HEK293 (cell line): Measurements from ENCODE around the gene CUL1.

Experiments
- CTCF ChIA-PET: fragments of 350-600 bp; formaldehyde crosslinking; extraction: SDS; loops from one replicate; lab custom pipeline; 2021; ENCODE audit warnings: antibody characterized with exemption; lab: Yijun Ruan, JAX
- POLR2A ChIA-PET: fragments of 300-600 bp; formaldehyde crosslinking; extraction: SDS; loops from one replicate; lab custom pipeline; 2020; ENCODE audit warnings: antibody characterized with exemption, inconsistent platforms; lab: Yijun Ruan, JAX
- H3K27ac ChIP-seq: fragments of 200-500 bp; sonication (Bioruptor generic); 2 replicates; pipeline ENCODE4 v1.5.1; 2014; ENCODE audit warnings: low read depth, low read length, control low read depth, inconsistent platforms; ENCODE audit errors: extremely low read depth
- H3K36me3 ChIP-seq, 2 experiments: fragments of 200-500 bp in 1 of 2; sonication (Bioruptor generic) in 1 of 2; 1 replicate in 1 of 2; 2 replicates in 1 of 2; pipeline ENCODE4 v1.5.1; 2014 to 2017; ENCODE audit warnings: inconsistent platforms in 2 of 2, low read length in 2 of 2; ENCODE audit not compliant: control insufficient read depth in 2 of 2, insufficient read depth in 1 of 2
- H3K4me1 ChIP-seq: fragments of 200-500 bp; sonication (Bioruptor generic); 2 replicates; pipeline ENCODE4 v1.5.1; 2014; ENCODE audit warnings: mild to moderate bottlenecking, low read length, inconsistent platforms; ENCODE audit not compliant: control insufficient read depth, insufficient read depth
- H3K4me3 ChIP-seq: 2 replicates; pipeline ENCODE4 v1.5.1; 2011; ENCODE audit warnings: low read depth, mild to moderate bottlenecking, control low read depth, low read length, moderate library complexity
- H3K9me3 ChIP-seq: fragments of 200-500 bp; sonication (Bioruptor generic); 2 replicates; pipeline ENCODE4 v1.5.1; 2014; ENCODE audit warnings: low read depth, low read length, inconsistent platforms; ENCODE audit not compliant: control insufficient read depth, insufficient read depth
- BCL11A ChIP-seq: fragments of 450-650 bp; formaldehyde crosslinking; IDR thresholded peaks from 2 replicates; pipeline ENCODE4 v1.5.1; 2016; ENCODE audit warnings: low read depth, missing biosample characterization, missing genetic modification characterization
- FEZF1 ChIP-seq: fragments of 450-650 bp; formaldehyde crosslinking; IDR thresholded peaks from 2 replicates; pipeline ENCODE4 v1.5.1; 2016; ENCODE audit warnings: missing biosample characterization, missing genetic modification characterization
- GFI1B ChIP-seq: fragments of 450-650 bp; formaldehyde crosslinking; IDR thresholded peaks from 2 replicates; pipeline ENCODE4 v1.5.1; 2016; ENCODE audit warnings: missing biosample characterization, missing genetic modification characterization
- KLF1 ChIP-seq: fragments of 450-650 bp; formaldehyde crosslinking; IDR thresholded peaks from 2 replicates; pipeline ENCODE4 v1.5.1; 2016; ENCODE audit warnings: missing biosample characterization, missing genetic modification characterization
- PRDM4 ChIP-seq: fragments of 450-650 bp; formaldehyde crosslinking; IDR thresholded peaks from 2 replicates; pipeline ENCODE4 v1.5.1; 2017; ENCODE audit warnings: missing biosample characterization, missing genetic modification characterization
- PRDM6 ChIP-seq: fragments of 450-650 bp; formaldehyde crosslinking; IDR thresholded peaks from 2 replicates; pipeline ENCODE4 v1.5.1; 2017; ENCODE audit warnings: missing biosample characterization, missing genetic modification characterization
- SP2 ChIP-seq: fragments of 450-650 bp; formaldehyde crosslinking; IDR thresholded peaks from 2 replicates; pipeline ENCODE4 v1.5.1; 2016; ENCODE audit warnings: missing biosample characterization, missing genetic modification characterization
- YY1 ChIP-seq: fragments of 450-650 bp; formaldehyde crosslinking; IDR thresholded peaks from 2 replicates; pipeline ENCODE4 v1.5.1; 2018; ENCODE audit warnings: missing biosample characterization, missing genetic modification characterization
- ZNF248 ChIP-seq: fragments of 450-650 bp; formaldehyde crosslinking; IDR thresholded peaks from 2 replicates; pipeline ENCODE4 v1.5.1; 2017; ENCODE audit warnings: missing biosample characterization, missing genetic modification characterization
- ZNF391 ChIP-seq: fragments of 450-650 bp; formaldehyde crosslinking; IDR thresholded peaks from 2 replicates; pipeline ENCODE4 v1.5.1; 2016; ENCODE audit warnings: low read depth, missing biosample characterization, missing genetic modification characterization, borderline replicate concordance
- ZNF48 ChIP-seq: fragments of 450-650 bp; formaldehyde crosslinking; IDR thresholded peaks from 2 replicates; pipeline ENCODE4 v1.5.1; 2016; ENCODE audit warnings: missing biosample characterization, missing genetic modification characterization
- ZNF585B ChIP-seq: fragments of 450-650 bp; formaldehyde crosslinking; IDR thresholded peaks from 2 replicates; pipeline ENCODE4 v1.5.1; 2016; ENCODE audit warnings: missing biosample characterization, missing genetic modification characterization
- ZNF670 ChIP-seq: fragments of 450-650 bp; formaldehyde crosslinking; IDR thresholded peaks from 2 replicates; pipeline ENCODE4 v1.5.1; 2016; ENCODE audit warnings: missing biosample characterization, missing genetic modification characterization, low read depth
- ZSCAN18 ChIP-seq: fragments of 450-650 bp; formaldehyde crosslinking; IDR thresholded peaks from 2 replicates; pipeline ENCODE4 v1.5.1; 2016; ENCODE audit warnings: missing biosample characterization, missing genetic modification characterization

CUL1 gene

GRCh38 chr7:148754912-148755311, 56.2 kb downstream of the CUL1 start (continued):
- TF ChIP-seq PRDM4 (tag by site-specific recombination) (no peak), ZNF248 (no peak)
- TF ChIP-seq, all 188 proteins: peak for 0

GRCh38 chr7:148761499-148762278, 63.0 kb downstream of the CUL1 start:
- Histone ChIP-seq H3K27ac (no peak overlapping the region), H3K9me3 (no peaks in the 10 kb centered on the region), H3K4me3 (no peak overlapping the region), H3K36me3 (peaks cover 3 to 57% of the 10 kb centered on the region in 2 experiments; a peak in 2 of 3 replicates), H3K4me1 (no peaks in the 10 kb centered on the region)
- POLR2A ChIA-PET: no interaction called here
- CTCF ChIA-PET: no interaction called here
- TF ChIP-seq ZNF670 (tag by site-specific recombination) (no peak), ZSCAN18 (tag by site-specific recombination) (no peak)

GRCh38 chr7:148763622-148764021, 64.9 kb downstream of the CUL1 start:
- Histone ChIP-seq H3K9me3 (no peaks in the 10 kb centered on the region), H3K4me1 (no peaks in the 10 kb centered on the region)
- TF ChIP-seq ZNF48 (tag by site-specific recombination) (no peak), KLF1 (no peak), BCL11A (tag by site-specific recombination) (no peak), ZNF585B (tag by site-specific recombination) (no peak), SP2 (tag by site-specific recombination) (no peak)
- TF ChIP-seq, all 188 proteins: peak for 0
- ChIA-PET POLR2A (no interaction called here), CTCF (interaction anchor here (0.6 to 0.7 kb wide), 2 partner anchors 35 to 90 kb away, joined by 3 to 7 read pairs; no protein-coding TSS in a partner anchor)
- peaks cover 0 to 57% of the 10 kb centered on the region in 2 experiments; a peak in 2 of 3 replicates for H3K36me3 ChIP-seq
- H3K4me3 ChIP-seq: no peak overlapping the region
- H3K27ac ChIP-seq: no peak overlapping the region

GRCh38 chr7:148770004-148770403, 71.3 kb downstream of the CUL1 start:
- H3K27ac ChIP-seq: no peak overlapping the region
- ChIA-PET POLR2A (no interaction called here), CTCF (interaction anchor here (0.6 kb wide), 1 partner anchor 222 kb away, joined by 3 read pairs; no protein-coding TSS in a partner anchor)
- H3K36me3 ChIP-seq: peaks cover 0 to 53% of the 10 kb centered on the region in 2 experiments; a peak in 1 of 3 replicates
- H3K4me1 ChIP-seq: peaks cover 3% of the 10 kb centered on the region
- H3K9me3 ChIP-seq: no peaks in the 10 kb centered on the region
- no peak overlapping the region for H3K4me3 ChIP-seq
- TF ChIP-seq YY1 (tag by site-specific recombination) (no peak), ZNF391 (no peak), PRDM6 (peak; percentile 77), FEZF1 (tag by site-specific recombination) (peak; percentile 34; the same call in 1 of the 2 replicates), GFI1B (peak; percentile 78; the same call in 1 of the 2 replicates)
